Smooth muscle cell of the brain vasculature (primary cell): ENCODE measurements around the gene HTR2B.
"Not testable (repeated sequence)": the region's sequence is repeated elsewhere in the genome, so short reads cannot be mapped to it uniquely, and the experiment has no call there.

Experiments
- DNase-seq: peaks from one replicate; pipeline ENCODE4 v3.0.0-alpha.2; 2012; ENCODE audit warnings: low read depth, low spot score

The HTR2B gene

DNA sequence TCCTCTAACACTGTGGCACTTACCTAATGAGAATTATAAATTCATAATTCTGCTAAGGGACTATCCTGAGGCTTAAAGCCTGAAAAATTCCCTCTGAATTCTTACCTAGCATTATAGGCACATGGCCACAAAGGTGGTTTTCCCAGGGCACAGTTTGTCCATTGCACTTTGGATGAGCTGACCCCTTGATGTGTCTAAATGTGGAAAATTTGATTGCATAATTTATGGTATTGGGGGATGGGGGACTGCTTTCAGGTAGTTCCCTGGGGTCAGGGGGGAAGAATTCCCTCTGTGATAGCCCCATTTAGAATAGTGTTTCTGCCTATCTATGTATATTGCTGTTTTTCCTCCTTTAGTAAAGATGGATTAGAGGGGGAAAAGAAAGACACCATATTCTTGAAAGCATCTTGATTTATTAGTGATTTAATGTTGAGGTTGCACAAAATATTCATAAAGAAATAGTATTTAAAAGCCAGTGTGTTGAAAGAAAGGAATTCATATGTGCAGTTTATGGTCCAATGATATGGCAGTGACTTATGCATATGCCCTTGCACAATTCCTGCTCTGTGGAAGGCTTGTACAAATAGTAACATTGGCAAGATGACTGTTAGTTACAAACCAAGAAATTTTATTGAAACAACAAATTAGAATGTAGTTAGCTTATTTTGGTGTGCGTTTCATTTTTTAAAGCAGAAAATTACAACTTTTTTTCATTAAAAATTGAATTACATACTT lies 8.7 kb upstream of the HTR2B start:
- no peak for DNase-seq

- DNase-seq, result no peak
These were observed 7.3 kb upstream of the HTR2B start for GRCh38 chr2:231132129-231132528.

DNA sequence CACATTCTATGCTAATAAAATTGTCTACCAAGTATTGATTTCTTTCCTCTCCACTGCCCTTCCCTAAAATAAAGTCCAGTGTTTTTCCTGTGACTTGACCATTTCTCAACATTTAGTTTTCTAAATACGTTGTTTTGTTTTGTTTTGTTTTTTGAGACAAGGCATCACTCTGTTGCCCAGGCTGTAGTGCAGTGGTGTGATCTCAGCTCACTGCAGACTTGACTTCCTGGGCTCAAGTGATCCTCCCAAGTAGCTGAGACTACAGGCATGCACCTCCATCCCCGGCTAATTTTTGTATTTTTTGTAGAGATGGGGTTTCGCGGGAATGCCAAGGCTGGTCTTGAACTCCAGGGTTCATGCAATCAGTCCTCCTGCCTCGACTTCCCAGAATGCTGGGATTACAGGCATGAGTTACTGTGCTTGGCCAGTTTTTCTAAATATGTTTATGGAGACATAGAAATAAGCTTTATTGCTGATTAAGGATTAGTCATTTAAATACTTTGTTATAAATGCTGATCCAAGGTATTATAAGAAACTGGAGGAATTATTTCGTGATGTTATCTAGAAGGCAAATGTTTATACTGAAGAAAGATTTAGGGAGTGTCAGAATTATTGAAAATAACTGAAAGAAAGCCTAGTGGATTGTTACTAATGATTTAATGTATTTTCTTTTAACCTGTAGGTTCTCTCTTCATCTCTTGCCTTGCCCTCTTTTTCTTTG lies 5.7 kb upstream of the HTR2B start:
- DNase-seq, result no peak

DNA sequence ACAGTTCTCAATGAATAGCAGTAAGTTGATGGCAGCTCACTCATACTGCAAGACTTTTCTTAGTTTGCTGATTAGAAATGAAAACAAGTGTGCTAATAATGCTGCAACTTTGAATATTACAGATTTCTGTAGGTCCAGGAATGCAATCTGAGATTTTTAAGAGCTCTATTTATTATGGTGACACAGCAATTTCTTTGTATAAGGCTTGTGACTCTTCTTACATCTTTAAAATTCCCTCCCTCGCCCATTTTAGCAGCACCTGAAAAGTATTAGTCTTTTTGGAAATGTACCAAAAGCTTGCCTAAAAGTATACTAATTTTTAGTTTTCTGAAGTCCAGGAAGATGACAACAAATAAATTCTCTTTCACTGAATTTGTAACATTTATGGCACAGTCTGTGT lies 4.4 kb upstream of the HTR2B start:
- DNase-seq, result no peak

DNA sequence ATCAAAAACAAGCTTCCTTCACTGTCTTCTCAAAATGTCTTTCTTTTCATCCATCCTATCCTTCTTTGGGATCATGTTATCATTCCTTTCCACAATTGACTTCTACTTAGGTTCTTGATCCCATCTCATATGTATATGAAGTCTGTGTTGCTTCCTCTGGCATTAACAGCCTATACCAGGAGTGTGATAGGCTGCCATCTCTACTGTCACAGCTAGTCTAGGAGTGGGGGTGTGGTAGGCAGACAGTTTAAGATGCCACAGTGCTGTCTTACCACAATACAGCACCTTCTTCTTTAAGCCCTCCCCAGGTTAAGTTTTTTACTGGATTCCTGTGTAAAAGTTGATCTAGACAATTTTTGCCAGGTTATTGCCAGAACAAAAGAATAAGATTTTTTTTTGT lies 3.7 kb upstream of the HTR2B start:
- DNase-seq, result no peak

DNA sequence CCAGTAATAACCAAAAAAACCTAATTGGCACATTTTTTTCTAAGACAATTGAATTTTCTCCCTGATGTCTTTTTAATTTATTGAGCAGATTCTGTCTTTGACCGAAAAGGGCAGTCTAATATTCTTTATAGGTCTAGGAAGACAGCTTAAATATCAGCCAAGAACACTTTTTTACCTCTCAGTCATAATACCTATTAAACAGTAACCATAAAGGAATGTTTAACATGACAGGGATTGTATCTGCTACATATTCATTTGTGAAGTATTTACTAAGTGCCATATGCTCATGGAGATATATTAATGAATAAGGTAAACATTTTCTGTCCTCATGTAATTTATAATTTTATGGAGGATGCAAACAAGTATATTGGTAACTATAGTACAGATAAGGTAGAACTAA lies 3.1 kb upstream of the HTR2B start:
- no peak for DNase-seq

- no peak for DNase-seq
These were observed 2.6 kb upstream of the HTR2B start for GRCh38 chr2:231127480-231127879.

GRCh38 chr2:231126123-231126522 lies 1.3 kb upstream of the HTR2B start:
- no peak for DNase-seq

- no peak for DNase-seq
These were observed 1.4 kb downstream of the HTR2B start for GRCh38 chr2:231123362-231123898.

GRCh38 chr2:231118614-231118942 lies 6.3 kb downstream of the HTR2B start:
- no peak for DNase-seq

GRCh38 chr2:231117922-231118613 lies 6.8 kb downstream of the HTR2B start:
- no peak for DNase-seq

DNA sequence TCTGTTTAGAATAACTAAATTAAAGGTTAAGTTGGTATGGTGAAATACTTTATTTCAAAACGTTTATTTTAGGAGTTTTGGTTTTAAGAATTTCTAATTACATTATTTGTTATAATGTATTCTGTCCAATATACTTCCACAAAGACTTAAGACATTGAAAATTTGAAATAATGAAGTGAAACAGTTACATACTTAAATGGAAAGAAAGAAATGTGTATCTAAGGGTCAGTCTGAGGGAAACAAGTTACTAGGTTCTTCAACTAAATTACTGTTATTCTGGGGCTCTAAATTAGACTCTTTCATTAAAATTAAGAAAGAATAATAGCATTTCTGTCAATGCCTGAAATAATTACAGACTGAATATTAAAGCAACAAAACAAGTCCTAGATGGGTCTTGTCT lies 7.7 kb downstream of the HTR2B start:
- DNase-seq, result no peak

- DNase-seq, result no peak
These were observed 9.2 kb downstream of the HTR2B start for GRCh38 chr2:231115651-231116050.

- DNase-seq, result no peak
These were observed 11.4 kb downstream of the HTR2B start for GRCh38 chr2:231113489-231113888.

DNA sequence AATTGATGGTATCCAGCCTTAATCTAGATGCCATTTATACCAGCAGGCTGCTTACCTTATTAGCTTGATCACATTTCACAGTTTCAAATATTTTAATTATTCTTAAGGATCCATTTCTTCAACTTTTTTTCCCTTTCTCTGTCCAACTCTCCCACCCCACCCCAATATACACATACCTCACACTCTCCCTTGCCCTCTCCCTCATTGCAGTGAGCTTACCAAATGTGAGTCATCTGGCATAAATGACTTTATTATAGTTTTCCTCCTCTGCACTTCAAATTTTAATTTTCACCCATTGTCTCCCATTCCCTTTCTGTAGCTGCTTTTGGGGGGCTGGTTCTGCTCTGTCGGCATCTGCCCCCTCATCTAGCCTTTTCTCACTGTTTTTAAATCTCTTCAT lies 12.9 kb downstream of the HTR2B start:
- no peak for DNase-seq

DNA sequence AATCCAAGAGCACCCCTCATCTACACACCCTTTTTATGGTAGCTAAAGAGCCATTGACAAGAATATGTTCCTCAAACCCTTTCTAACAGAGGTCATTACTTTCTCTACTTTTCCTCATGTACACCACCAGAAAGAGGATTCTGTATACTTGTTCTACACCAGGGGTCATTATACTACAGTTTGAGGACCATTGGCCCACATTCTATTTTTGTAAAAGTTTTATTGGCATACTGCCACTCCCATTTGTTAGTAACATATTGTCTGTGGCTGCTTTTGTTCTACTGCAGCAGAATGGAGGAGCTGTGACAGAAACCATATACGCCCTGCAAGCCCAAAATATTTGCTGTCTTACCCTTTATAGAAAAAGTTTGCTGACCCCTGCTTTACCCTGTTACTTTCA lies 14.3 kb downstream of the HTR2B start:
- peak; percentile 52 for DNase-seq

DNA sequence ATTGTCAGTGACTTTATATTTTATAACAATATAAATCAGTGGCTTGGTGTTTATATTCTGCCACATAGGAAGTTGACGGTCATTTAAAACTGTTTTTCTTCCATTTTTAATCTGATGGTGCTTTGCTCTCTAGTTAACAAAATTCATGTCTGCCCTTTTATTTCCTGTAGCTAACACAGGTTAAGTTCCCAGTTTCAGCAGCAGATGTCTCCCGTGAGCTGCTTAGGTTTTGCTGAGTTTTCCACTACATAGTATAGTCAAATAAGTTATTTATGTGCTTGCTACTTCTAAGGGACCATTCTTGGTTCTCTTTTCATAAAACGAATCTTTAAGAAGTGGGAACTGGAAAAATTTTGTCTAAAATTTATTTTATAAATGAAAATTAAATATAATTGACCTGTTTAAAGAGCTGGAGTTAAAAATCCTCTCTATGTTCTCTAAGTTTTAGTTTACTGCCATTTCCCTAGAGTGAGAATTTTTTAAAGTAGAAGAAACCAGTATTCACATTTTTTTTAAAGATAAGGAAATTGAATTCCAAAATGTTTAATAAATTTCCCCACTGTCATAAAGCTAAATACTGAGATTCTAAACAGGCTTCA lies 20.6 kb downstream of the HTR2B start:
- DNase-seq, result peak; percentile 63

GRCh38 chr2:231102772-231103171 lies 22.1 kb downstream of the HTR2B start:
- no peak for DNase-seq

GRCh38 chr2:231100990-231101389 lies 23.9 kb downstream of the HTR2B start:
- DNase-seq, result no peak

- DNase-seq, result not testable (repeated sequence)
These were observed 24.5 kb downstream of the HTR2B start for GRCh38 chr2:231100321-231100720.

- no peak for DNase-seq
These were observed 24.9 kb downstream of the HTR2B start for GRCh38 chr2:231099918-231100317.

GRCh38 chr2:231094736-231095346 lies 30.0 kb downstream of the HTR2B start:
- DNase-seq, result no peak
